Adrenal gland (tissue), 12 donors: ENCODE results near the gene MOB1A. TPM values are rescaled to one million over a fixed set of nuclear protein-coding genes. Genes with fewer than 3 reads are reported as not detected.

Experiments used
- DNase-seq, 7 donors: peaks; one replicate each; pipeline ENCODE4 v3.0.0-alpha.2; 2019 to 2020
- H3K27ac ChIP-seq, 5 donors: fragments of 200-600 bp; sonication (generic) in 4 of 5; 1 replicate in 3 of 5; 2 replicates in 2 of 5; pipeline versions ENCODE4 v1.5.1 to v1.8.0; 2016 to 2020; ENCODE audit warnings: mild to moderate bottlenecking in 1 of 5
- H3K27me3 ChIP-seq: fragments of 200-600 bp; 2 replicates; pipeline ENCODE4 v1.8.0; 2021
- H3K36me3 ChIP-seq, 2 donors: fragments of 200-600 bp; replicated peaks in 1 of 2; 1 replicate in 1 of 2; 2 replicates in 1 of 2; pipeline versions ENCODE4 v1.5.1 to v1.8.0; 2018 to 2022
- H3K4me1 ChIP-seq, 2 donors: fragments of 200-600 bp; replicated peaks in 1 of 2; 1 replicate in 1 of 2; 2 replicates in 1 of 2; pipeline versions ENCODE4 v1.5.1 to v1.8.0; 2018 to 2021
- H3K4me3 ChIP-seq, 4 donors: fragments of 200-600 bp; sonication (generic) in 3 of 4; one replicate each; pipeline ENCODE4 v1.5.1; 2016 to 2018
- H3K9me3 ChIP-seq, 3 donors: fragments of 200-600 bp; sonication (generic) in 1 of 3; replicated peaks in 1 of 3; 1 replicate in 2 of 3; 2 replicates in 1 of 3; pipeline versions ENCODE4 v1.5.1 to v1.8.0; 2016 to 2021
- POLR2A ChIP-seq, 2 donors: fragments of 450-650 bp; IDR thresholded peaks; one replicate each; pipeline ENCODE4 v1.6.1; 2017; ENCODE audit warnings: antibody characterized with exemption in 2 of 2, mild to moderate bottlenecking in 2 of 2, moderate library complexity in 1 of 2
- WGBS, 4 donors: extraction: QIAGEN DNeasy Blood & Tissue Kit in 2 of 4; methylation state at CpG; one replicate each; pipeline versions ENCODE4 v1.1.5 to v1.1.7; 2013 to 2017; 5-methylcytosine and 5-hydroxymethylcytosine counted together
- intact Hi-C, 2 donors: fragments of 100-400 bp; cut with DNase I; formaldehyde crosslinking; loops; one replicate each; pipeline versions ENCODE4 v1.14.1 to v1.15.0; 2022 to 2023
- polyA plus RNA-seq, 3 donors: library from polyadenylated mRNA; stranded (reverse); fragments of 200-250 nt in 2 of 3; fragments of 350-450 nt in 1 of 3; fragmentation: Illumina TruSeq in 1 of 3; extraction: RNeasy Lipid Tissue Mini Kit (QIAGEN cat#74804) in 1 of 3; gene quantifications; one replicate each; pipeline ENCODE4 v1.2.3, GENCODE V29; 2013 to 2014
- total RNA-seq, 9 donors: library from RNA; depleted of rRNA in 4 of 9; stranded (reverse); fragments of >200 nt in 4 of 9; fragments of 120-200 nt in 1 of 9; fragmentation: NEBNext Ultra II Directional in 1 of 9; extraction: Animal tissue kit (Norgen Biotek cat#: 25700) in 1 of 9; gene quantifications; one replicate each; pipeline versions ENCODE4 v1.1.0 to v1.2.4, GENCODE V29; 2013 to 2023
- TF ChIP-seq, protein P1 (sequence below), 6 experiments: fragments of 450-650 bp in 4 of 6; fragments of 200-600 bp in 2 of 6; sonication (generic) in 1 of 6; IDR thresholded peaks; 1 replicate in 5 of 6; 2 replicates in 1 of 6; pipeline versions ENCODE4 v1.5.1 to v1.8.0; 2016 to 2021; ENCODE audit warnings: antibody characterized with exemption in 6 of 6, mild to moderate bottlenecking in 2 of 6, moderate library complexity in 1 of 6
- donor health status: healthy with polysubstance abuse.
- donor health status: Bipolar disorder and iron deficiency.
- donor health status: DM: yes; HTN: yes; CAD: no.
- donor health status: DM: no; HTN: no; CAD: no.
- donor health status: DM: no; HTN: no; CAD: no.
- donor health status: DM: yes; HTN: yes; CAD: no.

MOB1A gene
- total and polyA plus RNA-seq, 12 donors: 15.9 to 103 (median 74.7) TPM

DNA sequence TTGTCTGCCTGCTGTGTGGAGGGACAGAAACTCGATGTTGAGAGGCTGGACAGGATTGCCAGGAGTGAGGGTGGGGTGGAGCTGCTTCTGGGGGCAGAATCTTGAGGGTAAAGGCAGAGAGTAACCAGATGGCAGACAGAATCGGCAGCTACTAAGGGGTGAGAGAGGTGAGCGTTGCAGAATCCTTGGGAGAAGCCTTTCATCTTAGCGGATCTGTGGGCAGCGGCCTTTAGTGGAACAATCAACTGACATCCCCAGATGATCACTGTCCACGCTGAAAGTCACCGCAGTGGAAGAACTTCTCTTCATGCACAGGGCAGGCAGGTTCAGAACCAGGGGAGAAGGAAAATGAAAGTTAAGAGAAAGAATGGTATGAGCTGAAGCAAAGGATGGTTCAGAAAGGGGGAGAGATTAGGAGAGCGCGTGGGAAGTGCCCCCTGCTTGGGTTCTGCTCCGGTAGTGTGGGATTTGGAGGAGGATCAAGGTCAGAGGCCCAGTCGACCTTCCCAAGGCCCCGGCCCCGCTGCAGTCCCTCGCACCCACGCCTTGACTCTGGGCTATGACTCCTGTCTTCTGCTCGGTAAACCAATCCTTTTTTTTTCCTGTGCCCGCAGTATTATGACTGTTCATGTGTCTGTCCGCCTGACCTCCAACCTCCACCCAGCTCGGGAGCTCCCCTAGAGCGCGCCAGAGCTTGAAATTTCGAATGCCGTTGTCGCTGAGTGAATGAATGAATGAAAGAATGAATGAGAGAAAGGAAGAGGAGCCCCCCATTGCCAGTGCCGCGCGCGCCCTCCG is 31.6 kb downstream of the MOB1A start:
- Histone ChIP-seq H3K27me3 (no peaks in the 10 kb centered on the region), H3K27ac (peak overlapping the region in 4 of 5 donors; percentile 27 to 77 (median 57)), H3K4me3 (peak overlapping the region in 3 of 4 donors; percentile 44 to 80 (median 47)), H3K36me3 (peaks cover 0 to 11% of the 10 kb centered on the region in 2 donors), H3K4me1 (peaks cover 3 to 19% of the 10 kb centered on the region in 2 donors), H3K9me3 (no peaks in the 10 kb centered on the region)
- 4 to 6% (median 5%) methylated on average over 28 to 29 of the region's 29 CpGs for WGBS, 4 donors
- intact Hi-C loops: loop anchor here in 1 of 2 donors (10.0 kb wide), 1 partner anchor 322 kb away; the partner anchor contains the start of gene STAMBP
- DNase-seq: peak; percentile 49 to 68 (median 59)
- no peak for TF ChIP-seq POLR2A (IDR thresholded peaks at IDR 0.05)

DNA sequence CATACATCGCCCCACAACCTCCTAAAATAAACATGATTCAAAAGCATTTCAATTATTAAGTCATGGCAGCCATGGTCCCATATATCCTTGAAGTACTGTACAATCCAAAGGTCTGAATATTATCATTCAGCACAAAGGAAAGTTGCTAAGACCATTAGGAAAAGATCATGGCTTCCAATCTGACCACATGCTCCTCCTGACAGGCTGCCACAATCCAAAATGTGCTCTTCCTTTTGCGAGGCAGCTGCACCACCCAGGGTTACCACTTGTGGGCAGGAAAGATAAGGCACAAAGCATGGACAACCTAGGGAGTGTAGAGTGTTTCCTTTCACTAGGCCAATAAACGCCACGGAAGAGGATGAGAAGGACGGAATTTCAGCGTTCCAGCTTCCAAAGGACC is 36.3 kb downstream of the MOB1A start:
- Histone ChIP-seq H3K27ac (no peak overlapping the region), H3K36me3 (peaks cover 0 to 8% of the 10 kb centered on the region in 2 donors), H3K4me3 (no peak overlapping the region), H3K27me3 (no peaks in the 10 kb centered on the region), H3K4me1 (peaks cover 3 to 11% of the 10 kb centered on the region in 2 donors), H3K9me3 (no peaks in the 10 kb centered on the region)
- intact Hi-C loops: loop anchor here in 1 of 2 donors (10.0 kb wide), 1 partner anchor 318 kb away; the partner anchor contains the start of gene STAMBP
- DNase-seq: peak in 1 of 7 donors; percentile 18
- TF ChIP-seq POLR2A (IDR thresholded peaks at IDR 0.05): no peak
- TF ChIP-seq, protein P1, sequence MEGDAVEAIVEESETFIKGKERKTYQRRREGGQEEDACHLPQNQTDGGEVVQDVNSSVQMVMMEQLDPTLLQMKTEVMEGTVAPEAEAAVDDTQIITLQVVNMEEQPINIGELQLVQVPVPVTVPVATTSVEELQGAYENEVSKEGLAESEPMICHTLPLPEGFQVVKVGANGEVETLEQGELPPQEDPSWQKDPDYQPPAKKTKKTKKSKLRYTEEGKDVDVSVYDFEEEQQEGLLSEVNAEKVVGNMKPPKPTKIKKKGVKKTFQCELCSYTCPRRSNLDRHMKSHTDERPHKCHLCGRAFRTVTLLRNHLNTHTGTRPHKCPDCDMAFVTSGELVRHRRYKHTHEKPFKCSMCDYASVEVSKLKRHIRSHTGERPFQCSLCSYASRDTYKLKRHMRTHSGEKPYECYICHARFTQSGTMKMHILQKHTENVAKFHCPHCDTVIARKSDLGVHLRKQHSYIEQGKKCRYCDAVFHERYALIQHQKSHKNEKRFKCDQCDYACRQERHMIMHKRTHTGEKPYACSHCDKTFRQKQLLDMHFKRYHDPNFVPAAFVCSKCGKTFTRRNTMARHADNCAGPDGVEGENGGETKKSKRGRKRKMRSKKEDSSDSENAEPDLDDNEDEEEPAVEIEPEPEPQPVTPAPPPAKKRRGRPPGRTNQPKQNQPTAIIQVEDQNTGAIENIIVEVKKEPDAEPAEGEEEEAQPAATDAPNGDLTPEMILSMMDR (IDR thresholded peaks at IDR 0.05): no peak
- 87 to 92% (median 89%) methylated on average over 6 of the region's 6 CpGs for WGBS, 4 donors

DNA sequence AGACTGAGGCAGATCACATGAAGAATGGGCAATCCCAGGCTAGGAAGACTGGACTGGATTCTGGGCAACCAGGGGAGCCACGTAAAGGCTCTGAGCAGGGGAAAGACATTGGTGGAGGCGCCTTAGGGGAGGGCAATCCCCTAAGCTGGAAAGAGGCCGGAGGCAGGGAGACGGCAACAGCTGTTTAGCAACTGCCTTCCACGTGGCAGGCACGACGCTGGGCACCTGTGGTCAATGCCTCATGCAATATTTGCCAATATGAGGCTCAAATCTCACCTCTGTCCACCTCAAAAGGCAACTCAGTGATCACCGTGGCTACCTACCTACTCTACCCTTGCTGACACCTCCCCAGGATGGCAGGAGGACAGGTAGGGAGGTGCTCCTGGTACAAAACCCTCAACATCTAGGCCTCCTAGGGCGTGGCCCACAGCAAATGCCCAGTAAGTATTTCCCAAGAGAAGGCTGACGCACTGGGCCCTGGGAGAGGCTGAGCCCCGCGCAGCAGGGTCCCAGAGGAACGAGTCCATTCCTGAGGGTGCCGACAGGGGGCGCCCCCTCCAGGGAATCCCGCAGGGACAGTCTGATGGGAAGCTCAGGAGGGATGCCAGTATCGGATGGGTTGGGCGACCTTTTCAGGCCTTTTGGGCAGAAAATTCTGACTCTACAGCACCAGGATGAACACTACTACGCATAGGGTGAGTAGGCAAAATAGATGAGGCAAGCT is 39.9 kb downstream of the MOB1A start:
- Histone ChIP-seq H3K27me3 (no peaks in the 10 kb centered on the region), H3K27ac (no peak overlapping the region), H3K36me3 (peaks cover 0 to 13% of the 10 kb centered on the region in 2 donors), H3K9me3 (no peaks in the 10 kb centered on the region), H3K4me3 (no peak overlapping the region), H3K4me1 (no peaks in the 10 kb centered on the region)
- TF ChIP-seq POLR2A (IDR thresholded peaks at IDR 0.05): no peak
- TF ChIP-seq, protein P1 (IDR thresholded peaks at IDR 0.05): no peak
- peak in 1 of 7 donors; percentile 23 for DNase-seq
- intact Hi-C loops: no loop called here
- WGBS, 4 donors: 90 to 95% (median 93%) methylated on average over 11 to 19 of the region's 19 CpGs

DNA sequence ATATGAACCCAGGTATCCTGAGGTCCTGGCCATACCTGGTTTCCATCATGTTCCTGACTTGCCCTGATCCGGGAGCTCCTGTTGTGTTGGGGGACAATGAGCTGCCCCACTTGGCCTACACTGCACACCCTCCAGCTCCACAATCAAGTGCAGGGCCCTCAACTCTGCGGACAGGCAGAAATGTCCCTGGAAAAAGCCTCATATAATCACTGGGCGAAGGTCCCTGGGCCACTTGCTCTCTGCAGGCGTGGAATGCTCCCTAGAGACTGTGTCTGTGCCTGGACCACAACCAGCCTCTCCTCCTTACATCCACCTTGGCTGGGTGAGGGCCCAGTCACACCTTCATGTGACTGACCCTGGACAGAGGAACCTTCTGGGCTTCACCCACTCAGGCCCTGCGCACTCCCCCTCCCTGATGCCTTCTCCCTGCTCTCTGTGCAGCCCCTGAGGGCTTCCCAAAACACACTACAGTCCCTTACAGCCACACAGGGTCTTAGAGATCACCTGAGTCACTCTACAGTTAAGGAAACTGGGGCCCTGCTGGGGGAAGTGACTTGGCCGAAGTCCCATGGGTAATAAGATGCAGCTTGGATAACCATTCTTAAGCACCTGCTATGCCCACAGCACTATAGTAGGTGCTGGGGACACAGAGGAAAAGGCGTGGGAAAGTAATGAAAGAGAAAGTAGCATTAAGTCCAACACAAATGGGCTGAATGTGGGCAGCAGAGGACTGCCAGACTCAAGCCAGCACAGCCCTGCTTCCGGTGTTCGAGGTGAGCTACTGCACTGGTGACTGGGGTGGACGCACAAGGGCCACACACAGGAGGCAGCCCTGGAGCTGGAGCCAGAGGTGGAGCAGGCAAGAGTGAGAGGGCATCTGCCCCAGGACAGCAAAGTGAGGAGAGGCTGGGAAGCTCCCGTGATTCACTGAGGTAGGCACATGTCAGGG is 40.8 kb downstream of the MOB1A start:
- Histone ChIP-seq H3K4me3 (no peak overlapping the region), H3K27me3 (no peaks in the 10 kb centered on the region), H3K27ac (no peak overlapping the region), H3K36me3 (peaks cover 0 to 13% of the 10 kb centered on the region in 2 donors), H3K9me3 (no peaks in the 10 kb centered on the region), H3K4me1 (no peaks in the 10 kb centered on the region)
- DNase-seq: peak in 1 of 7 donors; percentile 13
- intact Hi-C loops: no loop called here
- 84 to 94% (median 90%) methylated on average over 9 to 11 of the region's 11 CpGs for WGBS, 4 donors
- TF ChIP-seq, protein P1 (IDR thresholded peaks at IDR 0.05): no peak
- TF ChIP-seq POLR2A (IDR thresholded peaks at IDR 0.05): no peak
